ENCODE data around the gene DSCAML1.

GRCh38 chr11:117515892-117516787, 280.9 kb downstream of the DSCAML1 start:
- TF ChIP-seq EZH2 (IDR thresholded peaks at IDR 0.05; ENCODE audit: borderline replicate concordance, low read depth, low read length), result no peak
- TF ChIP-seq POLR2AphosphoS5 (IDR thresholded peaks at IDR 0.05; ENCODE audit: control insufficient read depth, insufficient read depth, low read depth, low read length), result no peak
- TF ChIP-seq NFXL1 (CRISPR knock-in tag; IDR thresholded peaks at IDR 0.05), result no peak
- no peak for TF ChIP-seq ZC3H4 (CRISPR knock-in tag; IDR thresholded peaks at IDR 0.05; ENCODE audit: borderline replicate concordance)
- TF ChIP-seq ZBTB1 (CRISPR knock-in tag; IDR thresholded peaks at IDR 0.05; ENCODE audit: borderline replicate concordance, low read depth), result no peak
- no peak for TF ChIP-seq ATF1 (CRISPR knock-in tag; IDR thresholded peaks at IDR 0.05)
- TF ChIP-seq ATF1 (tag; IDR thresholded peaks at IDR 0.05), result no peak
- TF ChIP-seq, protein P1, sequence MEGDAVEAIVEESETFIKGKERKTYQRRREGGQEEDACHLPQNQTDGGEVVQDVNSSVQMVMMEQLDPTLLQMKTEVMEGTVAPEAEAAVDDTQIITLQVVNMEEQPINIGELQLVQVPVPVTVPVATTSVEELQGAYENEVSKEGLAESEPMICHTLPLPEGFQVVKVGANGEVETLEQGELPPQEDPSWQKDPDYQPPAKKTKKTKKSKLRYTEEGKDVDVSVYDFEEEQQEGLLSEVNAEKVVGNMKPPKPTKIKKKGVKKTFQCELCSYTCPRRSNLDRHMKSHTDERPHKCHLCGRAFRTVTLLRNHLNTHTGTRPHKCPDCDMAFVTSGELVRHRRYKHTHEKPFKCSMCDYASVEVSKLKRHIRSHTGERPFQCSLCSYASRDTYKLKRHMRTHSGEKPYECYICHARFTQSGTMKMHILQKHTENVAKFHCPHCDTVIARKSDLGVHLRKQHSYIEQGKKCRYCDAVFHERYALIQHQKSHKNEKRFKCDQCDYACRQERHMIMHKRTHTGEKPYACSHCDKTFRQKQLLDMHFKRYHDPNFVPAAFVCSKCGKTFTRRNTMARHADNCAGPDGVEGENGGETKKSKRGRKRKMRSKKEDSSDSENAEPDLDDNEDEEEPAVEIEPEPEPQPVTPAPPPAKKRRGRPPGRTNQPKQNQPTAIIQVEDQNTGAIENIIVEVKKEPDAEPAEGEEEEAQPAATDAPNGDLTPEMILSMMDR (IDR thresholded peaks at IDR 0.05 in 2 of 3, conservative IDR thresholded peaks at IDR 0.05 in 1 of 3; ENCODE audit: insufficient read depth in 2 of 3, low read depth in 1 of 3, low read length in 3 of 3), result peak in 2 of 3 experiments; percentile 4 to 42; a peak in 1 of 6 replicates
- TF ChIP-seq, protein P2, sequence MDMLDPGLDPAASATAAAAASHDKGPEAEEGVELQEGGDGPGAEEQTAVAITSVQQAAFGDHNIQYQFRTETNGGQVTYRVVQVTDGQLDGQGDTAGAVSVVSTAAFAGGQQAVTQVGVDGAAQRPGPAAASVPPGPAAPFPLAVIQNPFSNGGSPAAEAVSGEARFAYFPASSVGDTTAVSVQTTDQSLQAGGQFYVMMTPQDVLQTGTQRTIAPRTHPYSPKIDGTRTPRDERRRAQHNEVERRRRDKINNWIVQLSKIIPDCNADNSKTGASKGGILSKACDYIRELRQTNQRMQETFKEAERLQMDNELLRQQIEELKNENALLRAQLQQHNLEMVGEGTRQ (CRISPR knock-in tag; IDR thresholded peaks at IDR 0.05), result no peak

Measured in K562 (cell line).